ENCODE results near the gene AFAP1.
A peak's percentile ranks its signal among the peaks of the same experiment; 100 is the strongest.

AFAP1 gene

GRCh38 chr4:7817877-7818398 is 121.7 kb downstream of the AFAP1 start:
- no peak for DNase-seq

GRCh38 chr4:7816771-7817170 is 122.9 kb downstream of the AFAP1 start:
- DNase-seq, result no peak

GRCh38 chr4:7815981-7816380 is 123.7 kb downstream of the AFAP1 start:
- DNase-seq, result no peak

- no peak for DNase-seq
These were observed 124.1 kb downstream of the AFAP1 start for GRCh38 chr4:7815562-7815961.

- no peak for DNase-seq
These were observed 125.2 kb downstream of the AFAP1 start for GRCh38 chr4:7814451-7814850.

- DNase-seq, result no peak
These were observed 126.0 kb downstream of the AFAP1 start for GRCh38 chr4:7813674-7814073.

GRCh38 chr4:7812921-7813320 is 126.7 kb downstream of the AFAP1 start:
- DNase-seq, result no peak

GRCh38 chr4:7812231-7812857 is 127.3 kb downstream of the AFAP1 start:
- DNase-seq, result no peak

GRCh38 chr4:7811536-7812191 is 128.0 kb downstream of the AFAP1 start:
- DNase-seq, result no peak

GRCh38 chr4:7810783-7811535 is 128.7 kb downstream of the AFAP1 start:
- DNase-seq, result no peak

GRCh38 chr4:7808752-7809151 is 130.9 kb downstream of the AFAP1 start:
- no peak for DNase-seq

GRCh38 chr4:7808181-7808580 is 131.5 kb downstream of the AFAP1 start:
- no peak for DNase-seq

- DNase-seq, result no peak
These were observed 132.2 kb downstream of the AFAP1 start for GRCh38 chr4:7807351-7807921.

- DNase-seq, result no peak
These were observed 133.1 kb downstream of the AFAP1 start for GRCh38 chr4:7806338-7807090.

- DNase-seq, result no peak
These were observed 133.9 kb downstream of the AFAP1 start for GRCh38 chr4:7805533-7806337.

- no peak for DNase-seq
These were observed 134.8 kb downstream of the AFAP1 start for GRCh38 chr4:7804756-7805385.

GRCh38 chr4:7803992-7804755 is 135.5 kb downstream of the AFAP1 start:
- no peak for DNase-seq

GRCh38 chr4:7803371-7803770 is 136.3 kb downstream of the AFAP1 start:
- DNase-seq, result no peak

- DNase-seq, result peak; percentile 2
These were observed 137.5 kb downstream of the AFAP1 start for GRCh38 chr4:7802093-7802726.

GRCh38 chr4:7801641-7802040 is 138.0 kb downstream of the AFAP1 start:
- DNase-seq, result no peak
